ENCODE data around the gene OXSM. TPM values are rescaled to one million over a fixed set of nuclear protein-coding genes. Genes with fewer than 3 reads are reported as not detected.

The OXSM gene
- total RNA-seq, 1 experiment from 2014 or later, result 17.7 TPM

- no peak for ATAC-seq
- no peak overlapping the region for H3K4me2 ChIP-seq (ENCODE audit: low read length)
- intact Hi-C loops (cut with micrococcal nuclease), result no loop called here
- BruUV-seq (replicated peaks), result no TSS peak
- H3K9me3 ChIP-seq (ENCODE audit: control insufficient read depth in 1 of 2, insufficient read depth in 1 of 2, low read depth in 1 of 2, low read length in 2 of 2), result no peaks in the 10 kb centered on the region
- TF ChIP-seq CTCF (IDR thresholded peaks at IDR 0.05 in 2 of 3, conservative IDR thresholded peaks at IDR 0.05 in 1 of 3; ENCODE audit: borderline replicate concordance in 1 of 3, insufficient read depth in 1 of 3, low read depth in 2 of 3, low read length in 2 of 3), result no peak
- TF ChIP-seq FOSL1 (IDR thresholded peaks at IDR 0.05; ENCODE audit: low read depth), result no peak
- no peak for TF ChIP-seq RAD21 (IDR thresholded peaks at IDR 0.05; ENCODE audit: low read depth)
- TF ChIP-seq MAX (IDR thresholded peaks at IDR 0.05), result no peak
- no peak for TF ChIP-seq SIN3A (IDR thresholded peaks at IDR 0.05; ENCODE audit: low read depth)
- no peak for TF ChIP-seq TCF7L2 (IDR thresholded peaks at IDR 0.05; ENCODE audit: borderline replicate concordance, extremely low read depth, insufficient read depth, insufficient read length)
- TF ChIP-seq ZNF274 (IDR thresholded peaks at IDR 0.05; ENCODE audit: low read depth, low read length), result no peak
- H2AFZ ChIP-seq (ENCODE audit: low read depth, low read length, poor library complexity, severe bottlenecking), result no peak overlapping the region
- RAD21 ChIA-PET (ENCODE audit: low non-redundant PET in 1 of 2, low total read pairs in 2 of 2, uncharacterized antibody in 2 of 2, unreplicated experiment in 2 of 2), result no interaction called here
- H3K79me2 ChIP-seq (ENCODE audit: insufficient read depth, low read length), result no peaks in the 10 kb centered on the region
- no peaks in the 10 kb centered on the region for H3K4me1 ChIP-seq (ENCODE audit: control insufficient read depth in 1 of 2, insufficient read depth in 2 of 2, low read length in 2 of 2)
- H3K9ac ChIP-seq (ENCODE audit: low read length), result no peak overlapping the region
- CTCF ChIA-PET, result no interaction called here
- POLR2A ChIA-PET, result no interaction called here
- no peaks in the 10 kb centered on the region for H3K36me3 ChIP-seq (ENCODE audit: control insufficient read depth in 1 of 2, insufficient read depth in 2 of 2, low read length in 2 of 2)
- no peak overlapping the region for H3K27ac ChIP-seq (ENCODE audit: low read depth, low read length)
- H3K4me3 ChIP-seq (replicated peaks in 1 of 2; ENCODE audit: low read depth in 1 of 2, low read length in 2 of 2), result no peak overlapping the region
- DNase-seq (ENCODE audit: low read depth, low spot score), result no peak
- H3K9me2 ChIP-seq (ENCODE audit: insufficient read depth), result no peaks in the 10 kb centered on the region
- no peaks in the 10 kb centered on the region for H4K20me1 ChIP-seq (ENCODE audit: insufficient read depth)
- no peaks in the 10 kb centered on the region for H3K27me3 ChIP-seq (ENCODE audit: insufficient read depth, low read length)
These were observed 14.8 kb downstream of the OXSM start for GRCh38 chr3:25804676-25805075.

GRCh38 chr3:25812644-25813043 lies 22.8 kb downstream of the OXSM start:
- ATAC-seq, result no peak
- DNase-seq (ENCODE audit: low read depth, low spot score), result no peak
- Histone ChIP-seq H3K4me2 (ENCODE audit: low read length) (no peak overlapping the region), H3K36me3 (ENCODE audit: control insufficient read depth in 1 of 2, insufficient read depth in 2 of 2, low read length in 2 of 2) (no peaks in the 10 kb centered on the region), H3K4me1 (ENCODE audit: control insufficient read depth in 1 of 2, insufficient read depth in 2 of 2, low read length in 2 of 2) (no peaks in the 10 kb centered on the region), H2AFZ (ENCODE audit: low read depth, low read length, poor library complexity, severe bottlenecking) (no peak overlapping the region), H3K4me3 (replicated peaks in 1 of 2; ENCODE audit: low read depth in 1 of 2, low read length in 2 of 2) (no peak overlapping the region), H3K79me2 (ENCODE audit: insufficient read depth, low read length) (no peaks in the 10 kb centered on the region), H4K20me1 (ENCODE audit: insufficient read depth) (no peaks in the 10 kb centered on the region), H3K9me2 (ENCODE audit: insufficient read depth) (no peaks in the 10 kb centered on the region), H3K9me3 (ENCODE audit: control insufficient read depth in 1 of 2, insufficient read depth in 1 of 2, low read depth in 1 of 2, low read length in 2 of 2) (no peaks in the 10 kb centered on the region), H3K27me3 (ENCODE audit: insufficient read depth, low read length) (no peaks in the 10 kb centered on the region; the same call in none of the 2 replicates), H3K27ac (ENCODE audit: low read depth, low read length) (no peak overlapping the region), H3K9ac (ENCODE audit: low read length) (no peak overlapping the region)
- intact Hi-C loops (cut with micrococcal nuclease), result no loop called here
- ChIA-PET RAD21 (ENCODE audit: low non-redundant PET in 1 of 2, low total read pairs in 2 of 2, uncharacterized antibody in 2 of 2, unreplicated experiment in 2 of 2) (no interaction called here), CTCF (no interaction called here), POLR2A (no interaction called here)
- BruUV-seq (replicated peaks), result no TSS peak
- no peak for TF ChIP-seq CTCF (IDR thresholded peaks at IDR 0.05 in 2 of 3, conservative IDR thresholded peaks at IDR 0.05 in 1 of 3; ENCODE audit: borderline replicate concordance in 1 of 3, insufficient read depth in 1 of 3, low read depth in 2 of 3, low read length in 2 of 3)
- TF ChIP-seq SIN3A (IDR thresholded peaks at IDR 0.05; ENCODE audit: low read depth), result no peak
- no peak for TF ChIP-seq EZH2 (IDR thresholded peaks at IDR 0.05)
- TF ChIP-seq EGR1 (IDR thresholded peaks at IDR 0.05; ENCODE audit: low read depth), result no peak
